EH (cell line): Measurements from ENCODE around the gene ANKRD33B.
A peak's percentile ranks its signal among the peaks of the same experiment; 100 is the strongest.
"Not testable (repeated sequence)": the region's sequence is repeated elsewhere in the genome, so short reads cannot be mapped to it uniquely, and the experiment has no call there.

Source experiments
- DNase-seq: peaks from one replicate; pipeline ENCODE4 v3.0.0-alpha.2; 2015; ENCODE audit warnings: low read depth

Gene ANKRD33B

GRCh38 chr5:10537624-10538023 is 26.2 kb upstream of the ANKRD33B start:
- DNase-seq, result no peak

GRCh38 chr5:10538103-10538788 is 25.6 kb upstream of the ANKRD33B start:
- no peak for DNase-seq

GRCh38 chr5:10538789-10539686 is 24.8 kb upstream of the ANKRD33B start:
- no peak for DNase-seq

GRCh38 chr5:10539687-10539998 is 24.2 kb upstream of the ANKRD33B start:
- peak; percentile 70 for DNase-seq

- no peak for DNase-seq
Measured at GRCh38 chr5:10540036-10540544, 23.8 kb upstream of the ANKRD33B start.

- no peak for DNase-seq
Measured at GRCh38 chr5:10540951-10541646, 22.8 kb upstream of the ANKRD33B start.

- DNase-seq, result peak; percentile 46
Measured at GRCh38 chr5:10542055-10542550, 21.8 kb upstream of the ANKRD33B start.

- DNase-seq, result no peak
Measured at GRCh38 chr5:10543585-10544040, 20.3 kb upstream of the ANKRD33B start.

GRCh38 chr5:10545084-10545483 is 18.8 kb upstream of the ANKRD33B start:
- DNase-seq, result no peak

- DNase-seq, result no peak
Measured at GRCh38 chr5:10546186-10546585, 17.7 kb upstream of the ANKRD33B start.

- DNase-seq, result no peak
Measured at GRCh38 chr5:10548418-10549122, 15.3 kb upstream of the ANKRD33B start.

GRCh38 chr5:10549123-10549514 is 14.8 kb upstream of the ANKRD33B start:
- DNase-seq, result not testable (repeated sequence)

GRCh38 chr5:10550222-10550995 is 13.5 kb upstream of the ANKRD33B start:
- peak; percentile 60 for DNase-seq

- DNase-seq, result no peak
Measured at GRCh38 chr5:10551782-10552138, 12.1 kb upstream of the ANKRD33B start.

GRCh38 chr5:10552183-10553143 is 11.4 kb upstream of the ANKRD33B start:
- peak; percentile 50 for DNase-seq

GRCh38 chr5:10553476-10553875 is 10.4 kb upstream of the ANKRD33B start:
- no peak for DNase-seq

GRCh38 chr5:10555277-10555684 is 8.6 kb upstream of the ANKRD33B start:
- peak; percentile 95 for DNase-seq

GRCh38 chr5:10556289-10556807 is 7.5 kb upstream of the ANKRD33B start:
- DNase-seq, result peak; percentile 87
